ENCODE data around the gene NPHP4. TPM values are rescaled to one million over a fixed set of nuclear protein-coding genes. Genes with fewer than 3 reads are reported as not detected.

Gene NPHP4
- total RNA-seq, 6 experiments from 2014 or later, result 5.0 to 6.8 (median 6.0) TPM

- Mint-ChIP-seq H3K36me3 (ENCODE audit: low read depth) (no peaks in the 10 kb centered on the region), H3K27ac (no peak overlapping the region), H3K27me3 (ENCODE audit: insufficient read depth) (peaks cover 3% of the 10 kb centered on the region), H3K9me3 (peaks cover 34% of the 10 kb centered on the region), H3K4me1 (ENCODE audit: low read depth) (no peaks in the 10 kb centered on the region), H3K4me3 (no peak overlapping the region)
- DNase-seq, result no peak
- no peak for TF ChIP-seq CTCF (IDR thresholded peaks at IDR 0.05)
Observed at GRCh38 chr1:5818755-5819154, 173.5 kb downstream of the NPHP4 start.

- Mint-ChIP-seq H3K36me3 (ENCODE audit: low read depth) (no peaks in the 10 kb centered on the region), H3K27me3 (ENCODE audit: insufficient read depth) (no peaks in the 10 kb centered on the region; the same call in 1 of the 2 replicates), H3K9me3 (peaks cover 26% of the 10 kb centered on the region), H3K4me3 (no peak overlapping the region), H3K27ac (no peak overlapping the region), H3K4me1 (ENCODE audit: low read depth) (no peaks in the 10 kb centered on the region)
- DNase-seq, result no peak
- TF ChIP-seq CTCF (IDR thresholded peaks at IDR 0.05), result no peak
Observed at GRCh38 chr1:5815716-5816115, 176.5 kb downstream of the NPHP4 start.

- no peak for TF ChIP-seq CTCF (IDR thresholded peaks at IDR 0.05)
- H3K27ac Mint-ChIP-seq, result no peak overlapping the region
- no peaks in the 10 kb centered on the region; the same call in 1 of the 2 replicates for H3K27me3 Mint-ChIP-seq (ENCODE audit: insufficient read depth)
- H3K4me1 Mint-ChIP-seq (ENCODE audit: low read depth), result no peaks in the 10 kb centered on the region
- H3K36me3 Mint-ChIP-seq (ENCODE audit: low read depth), result no peaks in the 10 kb centered on the region
- DNase-seq, result no peak
- H3K4me3 Mint-ChIP-seq, result no peak overlapping the region
- peaks cover 24% of the 10 kb centered on the region for H3K9me3 Mint-ChIP-seq
Observed at GRCh38 chr1:5815211-5815610, 177.0 kb downstream of the NPHP4 start.

- peaks cover 20% of the 10 kb centered on the region for H3K9me3 Mint-ChIP-seq
- DNase-seq, result no peak
- no peak overlapping the region for H3K4me3 Mint-ChIP-seq
- no peaks in the 10 kb centered on the region for H3K36me3 Mint-ChIP-seq (ENCODE audit: low read depth)
- no peaks in the 10 kb centered on the region for H3K4me1 Mint-ChIP-seq (ENCODE audit: low read depth)
- H3K27me3 Mint-ChIP-seq (ENCODE audit: insufficient read depth), result no peaks in the 10 kb centered on the region; the same call in 1 of the 2 replicates
- TF ChIP-seq CTCF (IDR thresholded peaks at IDR 0.05), result no peak
- no peak overlapping the region for H3K27ac Mint-ChIP-seq
Observed at GRCh38 chr1:5814046-5814619, 178.1 kb downstream of the NPHP4 start.

GRCh38 chr1:5813480-5813879, 178.7 kb downstream of the NPHP4 start:
- Mint-ChIP-seq H3K4me1 (ENCODE audit: low read depth) (no peaks in the 10 kb centered on the region), H3K27ac (no peak overlapping the region), H3K36me3 (ENCODE audit: low read depth) (no peaks in the 10 kb centered on the region), H3K4me3 (no peak overlapping the region), H3K27me3 (ENCODE audit: insufficient read depth) (no peaks in the 10 kb centered on the region; the same call in 1 of the 2 replicates), H3K9me3 (peaks cover 13% of the 10 kb centered on the region)
- no peak for TF ChIP-seq CTCF (IDR thresholded peaks at IDR 0.05)
- no peak for DNase-seq

Small RNAs within 50 kb of the gene (microRNA-seq; reads per million reads assigned to microRNA genes)
- gene MIR4689, result not detected

Other genes starting within 250 kb of the NPHP4 start
- 10 to 100 TPM in 4 of 6 experiments, 1 to 10 TPM in 2; 8.0 to 12.6 (median 10.7) TPM for gene KCNAB2, start 53.5 kb upstream of the NPHP4 start, total RNA-seq (2021; fragmentation: NEBNext Ultra II Directional; extraction: Animal tissue kit (Norgen Biotek cat#: 25700))
- under 1 TPM in 4 of 6 experiments, not detected in 2; 0.05 to 0.36 (median 0.16) TPM for gene CHD5, start 187.9 kb upstream of the NPHP4 start, total RNA-seq (2021; fragmentation: NEBNext Ultra II Directional; extraction: Animal tissue kit (Norgen Biotek cat#: 25700))
- gene RPL22, start 207.2 kb upstream of the NPHP4 start, total RNA-seq (2021; fragmentation: NEBNext Ultra II Directional; extraction: Animal tissue kit (Norgen Biotek cat#: 25700)), result 100 to 1,000 TPM; 233 to 341 (median 324) TPM
- gene RNF207, start 213.7 kb upstream of the NPHP4 start, total RNA-seq (2021; fragmentation: NEBNext Ultra II Directional; extraction: Animal tissue kit (Norgen Biotek cat#: 25700)), result 1 to 10 TPM; 2.0 to 5.2 (median 2.9) TPM
- 100 to 1,000 TPM in 2 of 6 experiments, 10 to 100 TPM in 4; 89.8 to 116 (median 96.0) TPM for gene ICMT, start 243.5 kb upstream of the NPHP4 start, total RNA-seq (2021; fragmentation: NEBNext Ultra II Directional; extraction: Animal tissue kit (Norgen Biotek cat#: 25700))